HepG2 (cell line): ENCODE data around the gene MMP12. TPM values are rescaled to one million over a fixed set of nuclear protein-coding genes. Genes with fewer than 3 reads are reported as not detected.

Experiments
- ATAC-seq: fragments of 200-7000 bp; cut with Tn5 transposase; 3 replicates; pipeline ENCODE4 v1.9.1; 2020; ENCODE audit warnings: mild to moderate bottlenecking, moderate library complexity
- BruUV-seq: library from RNA; stranded (reverse); fragments of 400-500 nt; replicated peaks from 2 replicates; lab custom pipeline; 2021; lab: Mats Ljungman, UMichigan
- CTCF ChIA-PET: fragments of 300-600 bp; formaldehyde crosslinking; extraction: SDS; loops from one replicate; lab custom pipeline; 2021; ENCODE audit warnings: low total read pairs, inconsistent platforms, low intra/inter-chr PET ratio; lab: Yijun Ruan, JAX
- POLR2A ChIA-PET: fragments of 350-600 bp; sonication (Branson Sonifier 250); formaldehyde crosslinking; loops from one replicate; lab custom pipeline; 2020; ENCODE audit warnings: antibody characterized with exemption, inconsistent platforms; lab: Yijun Ruan, JAX
- DNase-seq: peaks from one replicate; pipeline ENCODE4 v3.0.0-alpha.2; 2015; ENCODE audit warnings: low spot score
- FAIRE-seq: peaks from 3 replicates; lab custom pipeline; 2011; peaks lifted over from hg19 to GRCh38; lab: Jason Lieb, UNC
- H2AFZ ChIP-seq: one replicate; pipeline ENCODE4 v1.6.1; 2011; ENCODE audit warnings: low read length, inconsistent platforms
- H3K27ac ChIP-seq: fragments of 300-600 bp; 3 replicates; pipeline ENCODE4 v1.8.0; 2011; ENCODE audit warnings: mixed run types, mild to moderate bottlenecking, mixed read lengths, low read length, inconsistent platforms; ENCODE audit not compliant: insufficient read depth; ENCODE audit errors: extremely low read length
- H3K27me3 ChIP-seq, 2 experiments: fragments of 200-600 bp in 1 of 2; 2 replicates in 1 of 2; 3 replicates in 1 of 2; pipeline versions ENCODE4 v1.6.0 to v1.8.0; 2011; ENCODE audit warnings: low read length in 2 of 2, mild to moderate bottlenecking in 2 of 2, moderate library complexity in 2 of 2, inconsistent platforms in 1 of 2; ENCODE audit not compliant: insufficient read depth in 2 of 2, control insufficient read depth in 1 of 2
- H3K36me3 ChIP-seq, 2 experiments: fragments of 200-600 bp in 1 of 2; replicated peaks in 1 of 2; 2 replicates in 1 of 2; 3 replicates in 1 of 2; pipeline versions ENCODE4 v1.5.1 to v1.8.0; 2011; ENCODE audit warnings: low read length in 2 of 2, inconsistent platforms in 1 of 2; ENCODE audit not compliant: insufficient read depth in 2 of 2, control insufficient read depth in 1 of 2
- H3K4me1 ChIP-seq: 2 replicates; pipeline ENCODE4 v1.5.1; 2012; ENCODE audit warnings: low read length, inconsistent platforms; ENCODE audit not compliant: insufficient read depth
- H3K4me2 ChIP-seq: 2 replicates; pipeline ENCODE4 v1.6.0; 2011; ENCODE audit warnings: low read depth, low read length, inconsistent platforms
- H3K4me3 ChIP-seq, 3 experiments: fragments of 200-600 bp in 1 of 3; sonication (generic), shearing (Covaris generic) in 1 of 3; replicated peaks in 1 of 3; 2 replicates each; pipeline ENCODE4 v1.5.1; 2011 to 2016; ENCODE audit warnings: low read length in 3 of 3, inconsistent platforms in 2 of 3, low read depth in 2 of 3, mild to moderate bottlenecking in 2 of 3, control low read depth in 1 of 3, mixed read lengths in 1 of 3; ENCODE audit not compliant: insufficient read depth in 1 of 3
- H3K79me2 ChIP-seq: one replicate; pipeline ENCODE4 v1.6.1; 2011; ENCODE audit warnings: low read length, inconsistent platforms; ENCODE audit not compliant: insufficient read depth
- H3K9ac ChIP-seq: 2 replicates; pipeline ENCODE4 v1.6.0; 2011; ENCODE audit warnings: mild to moderate bottlenecking, low read depth, low read length, inconsistent platforms; ENCODE audit not compliant: insufficient read depth
- H3K9me3 ChIP-seq: 2 replicates; pipeline ENCODE4 v1.5.1; 2012; ENCODE audit warnings: mild to moderate bottlenecking, low read length
- H4K20me1 ChIP-seq: 2 replicates; pipeline ENCODE4 v1.6.0; 2011; ENCODE audit warnings: inconsistent platforms, mild to moderate bottlenecking, low read length, moderate library complexity; ENCODE audit not compliant: insufficient read depth
- ATAD3A ChIP-seq: sonication (generic); formaldehyde crosslinking; IDR thresholded peaks from 2 replicates; pipeline ENCODE4 v1.4.0; 2020; ENCODE audit warnings: missing genetic modification reagents
- ATF7 ChIP-seq, 2 experiments: fragments of 450-650 bp in 1 of 2; sonication (generic) in 1 of 2; formaldehyde crosslinking in 1 of 2; IDR thresholded peaks; 2 replicates each; pipeline versions ENCODE4 v1.4.0 to v1.6.1; 2016 to 2020; ENCODE audit warnings: antibody characterized with exemption in 1 of 2, mild to moderate bottlenecking in 1 of 2, missing genetic modification reagents in 1 of 2
- PHF21A ChIP-seq: sonication (generic); formaldehyde crosslinking; IDR thresholded peaks from 2 replicates; pipeline ENCODE4 v1.5.0; 2020; ENCODE audit warnings: mild to moderate bottlenecking, missing genetic modification reagents
- RFX3 ChIP-seq: IDR thresholded peaks from 2 replicates; pipeline ENCODE4 v1.6.1; 2016; ENCODE audit warnings: missing biosample characterization, missing genetic modification reagents
- TFDP2 ChIP-seq: sonication (generic); formaldehyde crosslinking; IDR thresholded peaks from 2 replicates; pipeline ENCODE4 v1.4.0; 2020; ENCODE audit warnings: missing genetic modification reagents
- UBTF ChIP-seq: sonication (generic); formaldehyde crosslinking; IDR thresholded peaks from 2 replicates; pipeline ENCODE4 v1.4.0; 2020; ENCODE audit warnings: mild to moderate bottlenecking, missing genetic modification reagents
- ZNF235 ChIP-seq: sonication (generic); formaldehyde crosslinking; IDR thresholded peaks from 2 replicates; pipeline ENCODE4 v1.8.1; 2023; ENCODE audit warnings: mild to moderate bottlenecking, missing genetic modification reagents, borderline replicate concordance
- ZNF317 ChIP-seq: sonication (generic); formaldehyde crosslinking; IDR thresholded peaks from 2 replicates; pipeline ENCODE4 v1.5.0; 2020; ENCODE audit warnings: mild to moderate bottlenecking, missing genetic modification reagents
- WGBS: methylation state at CpG from one replicate; pipeline ENCODE4 v1.1.6; 2017; ENCODE audit warnings: low lambda C conversion rate; 5-methylcytosine and 5-hydroxymethylcytosine counted together
- in situ Hi-C: cut with HindIII; loops from 2 replicates; pipeline ENCODE4 v1.10.0; 2017; ENCODE audit warnings: low pct_unique_long_range_greater_than_20kb; ENCODE audit not compliant: extremely low pct_ligation_motif_present
- intact Hi-C: fragments of 100-400 bp; cut with micrococcal nuclease; formaldehyde crosslinking; loops from one replicate; pipeline ENCODE4 v1.10.0; 2022; ENCODE audit not compliant: unreplicated experiment
- polyA plus RNA-seq, 8 experiments: library from polyadenylated mRNA; depleted of rRNA in 3 of 8; stranded (reverse) in 7 of 8; unstranded in 1 of 8; fragments of >200 nt; fragmentation: Illumina TruSeq in 4 of 8; extraction: Trizol in 4 of 8; gene quantifications; 2 replicates each; pipeline versions ENCODE4 v1.2.1 to v1.2.3, GENCODE V29; 2011 to 2016; ENCODE audit warnings: low read depth in 4 of 8, missing spikeins in 1 of 8, mixed read lengths in 1 of 8; ENCODE audit not compliant: insufficient read depth in 1 of 8
- total RNA-seq, 5 experiments: library from RNA; depleted of rRNA; stranded (reverse); fragments of >200 nt; fragmentation: Illumina TruSeq; extraction: Trizol; gene quantifications; 2 replicates each; pipeline ENCODE4 v1.2.3, GENCODE V29; 2016; ENCODE audit warnings: low read depth in 1 of 5

The MMP12 gene
- total and polyA plus RNA-seq, 2 of the 13 experiments (the other 11 are each of a cell fraction or from before 2014, with no cell fraction given), result not detected

- ChIA-PET CTCF (no interaction called here), POLR2A (no interaction called here)
- H3K4me1 ChIP-seq, result no peaks in the 10 kb centered on the region
Measured at GRCh38 chr11:102920118-102920684, 45.4 kb upstream of the MMP12 start.

More at GRCh38 chr11:102920118-102920684, 45.4 kb upstream of the MMP12 start:
- no peak for ATAC-seq
- in situ Hi-C loops (no loop called here), intact Hi-C loops (no loop called here)
- H3K27me3 ChIP-seq, result no peaks in the 10 kb centered on the region
- no peak overlapping the region for H3K4me3 ChIP-seq
- no peak overlapping the region for H2AFZ ChIP-seq
- H3K27ac ChIP-seq, result no peak overlapping the region
- no peaks in the 10 kb centered on the region for H3K79me2 ChIP-seq
- H3K4me2 ChIP-seq, result no peak overlapping the region
- DNase-seq, result no peak
- TF ChIP-seq ATF7 (IDR thresholded peaks at IDR 0.05) (no peak), ATF7 (CRISPR knock-in tag; IDR thresholded peaks at IDR 0.05) (no peak), ATAD3A (CRISPR knock-in tag) (no peak), RFX3 (CRISPR knock-in tag) (no peak), PHF21A (CRISPR knock-in tag) (no peak), TFDP2 (CRISPR knock-in tag) (no peak), UBTF (no peak), ZNF235 (CRISPR knock-in tag) (no peak), ZNF317 (CRISPR knock-in tag) (no peak)
- H3K36me3 ChIP-seq, result no peaks in the 10 kb centered on the region
- H3K9ac ChIP-seq, result no peak overlapping the region
- 29% methylated on average over 13 of the region's 13 CpGs for WGBS
- H3K9me3 ChIP-seq, result no peaks in the 10 kb centered on the region
- BruUV-seq, result no TSS peak
- no peaks in the 10 kb centered on the region for H4K20me1 ChIP-seq
- no peak for FAIRE-seq
